ENCODE data around the gene MXRA7.

GRCh38 chr17:76758570-76758969, 47.8 kb upstream of the MXRA7 start:
- TF ChIP-seq RXRA (IDR thresholded peaks at IDR 0.05) (no peak), CTCF (IDR thresholded peaks at IDR 0.05; ENCODE audit: low read depth, low read length, missing input control) (no peak), ZBTB33 (IDR thresholded peaks at IDR 0.05) (no peak), TAF1 (conservative IDR thresholded peaks at IDR 0.05) (no peak), EGR1 (IDR thresholded peaks at IDR 0.05; ENCODE audit: low read depth in 2 of 2) (no peak), REST (IDR thresholded peaks at IDR 0.05) (no peak), MAX (IDR thresholded peaks at IDR 0.05) (no peak), ATF3 (IDR thresholded peaks at IDR 0.05) (no peak), YY1 (IDR thresholded peaks at IDR 0.05) (no peak)

Data from liver (tissue), 3 donors.